Endothelial cell of umbilical vein (primary cell): Measurements from ENCODE around the gene TBX19. TPM values are rescaled to one million over a fixed set of nuclear protein-coding genes. Genes with fewer than 3 reads are reported as not detected.

Experiments used
- BruUV-seq: library from RNA; stranded (reverse); fragments of 400-500 nt; replicated peaks from 2 replicates; lab custom pipeline; 2021; lab: Mats Ljungman, UMichigan
- CTCF ChIA-PET: fragments of 300-600, 350-600 bp; sonication (Branson Sonifier 250); formaldehyde crosslinking; loops from one replicate; lab custom pipeline; 2021; ENCODE audit warnings: antibody characterized with exemption, inconsistent platforms; lab: Charles Lee
- POLR2A ChIA-PET: fragments of 300-600, 350-600 bp; sonication (Branson Sonifier 250); formaldehyde crosslinking; loops from one replicate; lab custom pipeline; 2021; ENCODE audit warnings: antibody characterized with exemption, inconsistent platforms; lab: Charles Lee
- DNase-seq: peaks from one replicate; pipeline ENCODE4 v3.0.0-alpha.2; 2011; ENCODE audit warnings: low read depth, low spot score
- FAIRE-seq: peaks from 2 replicates; lab custom pipeline; 2011; peaks lifted over from hg19 to GRCh38; lab: Jason Lieb, UNC
- H2AFZ ChIP-seq: 2 replicates; pipeline ENCODE4 v1.6.0; 2012; ENCODE audit warnings: low read depth, low read length, control low read depth, inconsistent platforms
- H3K27ac ChIP-seq: 2 replicates; pipeline ENCODE4 v1.5.1; 2011; ENCODE audit warnings: low read depth, mild to moderate bottlenecking, control low read depth, low read length, moderate library complexity; ENCODE audit not compliant: insufficient read depth
- H3K27me3 ChIP-seq, 2 experiments: 2 replicates each; pipeline versions ENCODE4 v1.6.0 to v1.6.1; 2011; ENCODE audit warnings: low read length in 2 of 2, mixed read lengths in 1 of 2; ENCODE audit not compliant: control insufficient read depth in 2 of 2, insufficient read depth in 2 of 2
- H3K36me3 ChIP-seq, 2 experiments: 2 replicates in 1 of 2; 3 replicates in 1 of 2; pipeline ENCODE4 v1.5.1; 2011; ENCODE audit warnings: low read length in 2 of 2, mild to moderate bottlenecking in 1 of 2, moderate library complexity in 1 of 2; ENCODE audit not compliant: control insufficient read depth in 2 of 2, insufficient read depth in 2 of 2; ENCODE audit errors: extremely low read depth in 1 of 2
- H3K4me1 ChIP-seq: 3 replicates; pipeline ENCODE4 v1.5.1; 2011; ENCODE audit warnings: mild to moderate bottlenecking, low read length; ENCODE audit not compliant: control insufficient read depth, insufficient read depth; ENCODE audit errors: extremely low read depth
- H3K4me2 ChIP-seq: 2 replicates; pipeline ENCODE4 v1.6.1; 2011; ENCODE audit warnings: low read length, control low read depth, mixed read lengths; ENCODE audit not compliant: insufficient read depth
- H3K4me3 ChIP-seq, 3 experiments: fragments of 200-600 bp in 1 of 3; sonication (generic), shearing (Covaris generic) in 1 of 3; replicated peaks in 1 of 3; 2 replicates each; pipeline ENCODE4 v1.5.1; 2011 to 2016; ENCODE audit warnings: control low read depth in 3 of 3, low read length in 3 of 3, mild to moderate bottlenecking in 2 of 3, inconsistent platforms in 1 of 3, low read depth in 1 of 3, moderate library complexity in 1 of 3; ENCODE audit not compliant: insufficient read depth in 1 of 3
- H3K79me2 ChIP-seq: 2 replicates; pipeline ENCODE4 v1.6.0; 2012; ENCODE audit warnings: low read length, inconsistent platforms; ENCODE audit not compliant: control insufficient read depth, insufficient read depth
- H3K9ac ChIP-seq: replicated peaks from 2 replicates; pipeline ENCODE3; 2011; ENCODE audit warnings: low read length, control low read depth; ENCODE audit not compliant: insufficient read depth; ENCODE audit errors: extremely low read depth
- H3K9me1 ChIP-seq: replicated peaks from 3 replicates; pipeline ENCODE4 v1.6.0; 2011; ENCODE audit warnings: mild to moderate bottlenecking, low read length; ENCODE audit not compliant: control insufficient read depth, insufficient read depth; ENCODE audit errors: extremely low read depth
- H3K9me3 ChIP-seq: replicated peaks from 2 replicates; pipeline ENCODE4 v1.5.1; 2012; ENCODE audit warnings: low read length, inconsistent platforms; ENCODE audit not compliant: control insufficient read depth, insufficient read depth
- H4K20me1 ChIP-seq: replicated peaks from 2 replicates; pipeline ENCODE3; 2011; ENCODE audit warnings: mild to moderate bottlenecking, low read length; ENCODE audit not compliant: control insufficient read depth, insufficient read depth; ENCODE audit errors: extremely low read depth
- CTCF ChIP-seq, 2 donors: IDR thresholded peaks; 1 replicate in 1 of 2; 2 replicates in 1 of 2; pipeline ENCODE4 v1.5.1; 2011; ENCODE audit warnings: low read length in 2 of 2, mild to moderate bottlenecking in 2 of 2, moderate library complexity in 2 of 2, control low read depth in 1 of 2, inconsistent platforms in 1 of 2, low read depth in 1 of 2; ENCODE audit not compliant: insufficient read depth in 1 of 2; ENCODE audit errors: extremely low read depth in 1 of 2
- EZH2 ChIP-seq: IDR thresholded peaks from 2 replicates; pipeline ENCODE4 v1.6.1; 2012; ENCODE audit warnings: borderline replicate concordance, low read depth, mild to moderate bottlenecking, moderate library complexity, low read length, inconsistent platforms; ENCODE audit not compliant: severe bottlenecking
- FOS ChIP-seq: IDR thresholded peaks from 2 replicates; pipeline ENCODE4 v1.6.1; 2011; ENCODE audit warnings: mild to moderate bottlenecking, low read length, moderate library complexity, borderline replicate concordance; ENCODE audit not compliant: insufficient read depth
- GATA2 ChIP-seq: IDR thresholded peaks from 2 replicates; pipeline ENCODE4 v1.7.0; 2011; ENCODE audit warnings: low read depth, mild to moderate bottlenecking, moderate library complexity, mixed read lengths, low read length; ENCODE audit not compliant: insufficient read length, insufficient read depth
- JUN ChIP-seq: IDR thresholded peaks from 2 replicates; pipeline ENCODE4 v1.6.1; 2011; ENCODE audit warnings: borderline replicate concordance, low read depth; ENCODE audit not compliant: insufficient read length, insufficient read depth
- MAX ChIP-seq: IDR thresholded peaks from 2 replicates; pipeline ENCODE4 v1.6.1; 2011; ENCODE audit not compliant: insufficient read depth, insufficient read length
- MYC ChIP-seq: IDR thresholded peaks from one replicate; pipeline ENCODE4 v1.6.1; 2011; ENCODE audit warnings: mild to moderate bottlenecking, low read depth, low read length
- POLR2A ChIP-seq: IDR thresholded peaks from 2 replicates; pipeline ENCODE4 v1.6.1; 2012; ENCODE audit warnings: low read depth, mild to moderate bottlenecking, control low read depth, low read length
- POLR2AphosphoS5 ChIP-seq: IDR thresholded peaks from 2 replicates; pipeline ENCODE4 v1.6.1; 2012; ENCODE audit warnings: low read depth, mild to moderate bottlenecking, control low read depth, low read length, moderate library complexity; ENCODE audit not compliant: insufficient read depth
- dilution Hi-C: fragments of 300-500 bp; cut with MboI; formaldehyde crosslinking; loops from one replicate; pipeline ENCODE4 v1.15.0; 2019; ENCODE audit warnings: low sequenced_read_pairs; ENCODE audit not compliant: extremely low pct_ligation_motif_present
- intact Hi-C: fragments of 100-400 bp; cut with micrococcal nuclease; formaldehyde crosslinking; loops from one replicate; pipeline ENCODE4 v1.10.0; 2022
- polyA plus RNA-seq, 4 experiments: library from polyadenylated mRNA; depleted of rRNA in 3 of 4; stranded (reverse) in 3 of 4; unstranded in 1 of 4; fragments of >200 nt; gene quantifications; 2 replicates each; pipeline versions ENCODE4 v1.2.1 to v1.2.3, GENCODE V29; 2011 to 2012; ENCODE audit warnings: missing spikeins in 1 of 4
- total RNA-seq: library from RNA; stranded (reverse); gene quantifications from 2 replicates; pipeline ENCODE4 v1.2.3, GENCODE V29; 2021

Gene TBX19
- total and polyA plus RNA-seq, 2 donors (not counting 3 experiments of a cell fraction or from before 2014, with no cell fraction given) = 2.3 to 2.8 TPM

DNA sequence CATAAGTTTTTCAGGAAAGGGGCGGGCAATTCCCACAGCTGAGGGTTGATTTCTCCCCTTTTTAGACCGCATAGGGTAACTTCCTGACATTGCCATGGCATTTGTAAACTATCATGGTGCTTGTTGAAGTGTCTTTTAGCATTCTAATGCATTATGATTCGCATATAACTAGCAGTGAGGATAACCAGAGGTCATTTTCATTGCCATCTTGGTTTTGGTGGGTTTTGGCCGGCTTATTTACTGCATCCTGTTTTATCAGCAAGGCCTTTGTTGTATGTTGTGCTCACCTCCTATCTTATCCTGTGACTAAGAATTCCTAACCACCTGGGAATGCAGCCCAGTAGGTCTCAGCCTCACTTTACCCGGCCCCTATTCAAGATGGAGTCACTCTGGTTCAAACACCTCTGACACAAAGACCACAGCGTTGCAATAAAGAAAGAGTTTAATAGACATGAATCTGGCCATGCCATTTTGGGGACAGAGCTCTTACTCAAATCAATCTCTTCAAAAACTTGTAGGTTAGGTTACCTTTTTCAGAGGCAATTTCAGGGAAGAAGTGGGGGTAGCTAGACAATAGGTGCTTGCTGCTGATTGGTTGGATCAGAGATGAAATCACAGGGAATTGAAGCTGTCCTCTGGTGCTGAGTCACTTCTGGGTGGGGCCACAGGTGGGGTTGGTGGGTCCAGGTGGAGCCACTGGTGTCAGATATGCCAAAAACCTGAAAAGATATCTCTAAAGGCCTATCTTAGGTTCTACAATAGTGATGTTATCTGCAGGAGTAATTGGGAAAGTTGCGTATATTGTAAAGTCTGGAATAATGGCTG, 23.3 kb downstream of the TBX19 start:
- dilution Hi-C loops = no loop called here
- ChIA-PET POLR2A (no interaction called here), CTCF (interaction anchor here (3.0 kb wide), 1 partner anchor 68 kb away, joined by 14 read pairs; no protein-coding TSS in a partner anchor)
- H3K4me2 ChIP-seq = no peak overlapping the region
- H4K20me1 ChIP-seq = no peaks in the 10 kb centered on the region
- H3K9me1 ChIP-seq = no peaks in the 10 kb centered on the region
- H3K79me2 ChIP-seq = no peaks in the 10 kb centered on the region
- intact Hi-C loops = no loop called here
- H3K9ac ChIP-seq = no peak overlapping the region
- no peaks in the 10 kb centered on the region for H3K27me3 ChIP-seq
- FAIRE-seq = no peak
- H3K27ac ChIP-seq = no peak overlapping the region
- no peak for DNase-seq
- no TSS peak for BruUV-seq
- no peaks in the 10 kb centered on the region for H3K36me3 ChIP-seq
- no peaks in the 10 kb centered on the region for H3K9me3 ChIP-seq
- H3K4me3 ChIP-seq = no peak overlapping the region
- H3K4me1 ChIP-seq = no peaks in the 10 kb centered on the region
- H2AFZ ChIP-seq = no peak overlapping the region
- TF ChIP-seq GATA2 = no peak
- no peak for TF ChIP-seq FOS
- no peak for TF ChIP-seq MAX
- TF ChIP-seq POLR2AphosphoS5 = no peak
- no peak for TF ChIP-seq CTCF (IDR thresholded peaks at IDR 0.05; ENCODE audit: extremely low read depth in 1 of 2, insufficient read depth in 1 of 2, low read depth in 1 of 2, low read length in 2 of 2)
- TF ChIP-seq JUN = no peak
- TF ChIP-seq EZH2 = no peak
- TF ChIP-seq POLR2A = no peak
- TF ChIP-seq MYC = no peak
